NCI-H2196 treated with DMSO at 0.1 percent for 48 hours (cell line): ENCODE data around the gene SPA17.

ENCODE experiments used
- DNase-seq: peaks from one replicate; lab custom pipeline; 2025; ENCODE audit not compliant: unreplicated experiment; lab: John Stamatoyannopoulos, UW

Gene SPA17

GRCh38 chr11:124722176-124722575, 48.5 kb downstream of the SPA17 start:
- DNase-seq: no peak

- DNase-seq: no peak
Observed at GRCh38 chr11:124724979-124725718, 51.4 kb downstream of the SPA17 start.

DNA sequence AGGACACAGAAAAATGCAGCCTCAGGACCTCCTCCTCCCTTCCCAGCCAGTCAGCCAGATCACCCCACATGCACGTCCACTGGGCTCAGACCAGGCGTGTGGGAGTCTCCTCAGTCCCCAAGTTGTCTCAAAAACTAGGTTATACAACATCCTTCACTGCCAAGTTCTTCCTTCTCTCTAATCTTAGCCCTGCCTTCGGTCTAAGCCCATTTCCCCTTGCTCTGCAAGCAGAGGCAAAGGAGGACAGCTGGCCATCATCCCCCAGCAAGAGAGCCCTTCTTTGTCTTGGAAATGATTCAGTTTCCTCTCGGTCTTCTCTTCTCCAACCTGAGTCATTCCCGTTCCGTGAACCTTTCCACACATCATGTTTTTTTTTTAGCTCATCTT, 52.0 kb downstream of the SPA17 start:
- DNase-seq: no peak

GRCh38 chr11:124727474-124727873, 53.8 kb downstream of the SPA17 start:
- no peak for DNase-seq

GRCh38 chr11:124728134-124728533, 54.4 kb downstream of the SPA17 start:
- DNase-seq: no peak

DNA sequence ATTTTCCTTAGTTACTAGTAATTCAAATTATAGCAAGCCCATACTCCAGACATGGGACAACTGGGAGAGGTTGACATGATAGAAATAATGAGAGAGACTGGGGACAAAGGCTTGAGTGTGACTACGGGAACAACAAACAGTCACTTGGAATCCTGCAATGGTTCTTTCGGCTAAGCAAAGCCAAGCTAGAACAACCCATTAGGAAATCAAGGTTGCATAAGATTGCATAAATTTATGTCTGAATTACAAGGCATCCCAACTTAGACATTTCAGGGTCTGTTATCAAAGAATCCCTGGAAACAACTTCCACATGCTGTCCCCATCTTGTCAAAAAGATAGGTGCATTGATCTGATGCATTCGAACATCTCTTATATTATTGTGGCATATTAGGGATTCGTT, 55.9 kb downstream of the SPA17 start:
- DNase-seq: no peak

GRCh38 chr11:124732230-124732629, 58.5 kb downstream of the SPA17 start:
- DNase-seq: no peak

GRCh38 chr11:124736736-124737135, 63.0 kb downstream of the SPA17 start:
- DNase-seq: no peak

GRCh38 chr11:124737638-124738305, 64.1 kb downstream of the SPA17 start:
- DNase-seq: no peak

- DNase-seq: no peak
Observed at GRCh38 chr11:124738713-124739478, 65.2 kb downstream of the SPA17 start.

- peak; percentile 93 for DNase-seq
Observed at GRCh38 chr11:124739479-124740276, 66.0 kb downstream of the SPA17 start, which contains the start of gene NRGN. TSS of gene NRGN (plus strand) at chr11:124739942. CDS start at chr11:124740085, 143 bp downstream.

- no peak for DNase-seq
Observed at GRCh38 chr11:124740277-124740882, 66.7 kb downstream of the SPA17 start.

- no peak for DNase-seq
Observed at GRCh38 chr11:124742555-124742954, 68.9 kb downstream of the SPA17 start.

GRCh38 chr11:124743050-124743449, 69.3 kb downstream of the SPA17 start:
- DNase-seq: no peak

DNA sequence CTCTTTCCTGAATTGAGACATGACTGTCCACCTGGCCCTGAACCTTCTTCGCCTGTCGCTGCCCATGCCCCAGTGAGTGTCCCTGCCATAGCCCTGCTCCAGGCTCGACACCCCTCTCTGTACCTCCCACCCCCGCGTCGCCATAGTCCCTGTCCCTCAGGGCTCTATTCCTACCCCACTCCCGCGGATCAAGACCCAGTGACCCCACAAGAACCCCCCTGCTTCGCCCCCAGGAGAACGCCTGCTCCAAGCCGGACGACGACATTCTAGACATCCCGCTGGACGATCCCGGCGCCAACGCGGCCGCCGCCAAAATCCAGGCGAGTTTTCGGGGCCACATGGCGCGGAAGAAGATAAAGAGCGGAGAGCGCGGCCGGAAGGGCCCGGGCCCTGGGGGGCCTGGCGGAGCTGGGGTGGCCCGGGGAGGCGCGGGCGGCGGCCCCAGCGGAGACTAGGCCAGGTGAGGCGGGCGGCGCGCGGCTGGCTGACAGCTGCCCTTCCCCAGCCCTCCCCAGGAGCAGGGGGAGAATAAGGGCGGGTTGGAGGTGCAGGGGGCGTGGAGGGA, 71.6 kb downstream of the SPA17 start:
- DNase-seq: no peak

GRCh38 chr11:124745835-124746620, 72.3 kb downstream of the SPA17 start:
- no peak for DNase-seq

DNA sequence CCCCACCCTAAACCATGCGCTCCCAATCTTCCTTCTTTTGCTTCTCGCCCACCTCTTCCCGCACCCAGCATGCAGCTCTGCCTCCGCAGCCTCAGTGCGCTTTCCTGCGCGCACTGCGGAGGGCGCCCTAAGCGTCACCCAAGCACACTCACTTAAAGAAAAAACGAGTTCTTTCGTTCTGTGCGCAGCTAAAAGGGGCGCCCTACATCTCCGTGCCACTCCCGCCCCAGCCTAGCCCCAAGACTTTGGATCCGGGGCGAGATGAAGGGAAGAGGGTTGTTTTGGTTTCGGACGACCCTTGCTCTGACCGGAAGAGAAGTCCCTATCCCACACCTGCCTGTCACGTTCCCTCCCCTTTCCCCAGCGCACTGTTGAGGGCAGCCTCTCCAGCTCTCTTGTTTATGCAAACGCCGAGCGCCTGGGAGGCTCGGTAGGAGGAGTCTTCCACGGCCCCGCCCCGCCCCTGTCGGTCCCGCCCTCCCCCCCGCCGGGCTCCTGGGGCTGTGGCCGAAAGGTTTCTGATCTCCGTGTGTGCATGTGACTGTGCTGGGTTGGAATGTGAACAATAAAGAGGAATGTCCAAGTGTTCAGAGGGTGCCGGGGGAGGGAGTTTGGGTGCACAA, 73.0 kb downstream of the SPA17 start:
- DNase-seq: peak; percentile 76
